ENCODE measurements around the gene STAP1.
"Not testable (repeated sequence)": the region's sequence is repeated elsewhere in the genome, so short reads cannot be mapped to it uniquely, and the experiment has no call there.

The STAP1 gene

GRCh38 chr4:67634741-67635140, 76.2 kb downstream of the STAP1 start:
- no peak for DNase-seq

GRCh38 chr4:67635331-67635730, 76.8 kb downstream of the STAP1 start:
- DNase-seq = no peak

- not testable (repeated sequence) for DNase-seq
These were observed 78.5 kb downstream of the STAP1 start for GRCh38 chr4:67636978-67637377.

- no peak for DNase-seq
These were observed 79.6 kb downstream of the STAP1 start for GRCh38 chr4:67638136-67638535.

- DNase-seq = no peak
These were observed 93.0 kb downstream of the STAP1 start for GRCh38 chr4:67651536-67651935.
